Progenitor cell of endocrine pancreas (in vitro differentiated cells): ENCODE data around the gene REG3A. TPM values are rescaled to one million over a fixed set of nuclear protein-coding genes. Genes with fewer than 3 reads are reported as not detected.

Experiments used
- DNase-seq: peaks from one replicate; pipeline ENCODE4 v3.0.0; 2021; ENCODE audit warnings: low spot score; ENCODE audit not compliant: unreplicated experiment
- H3K27ac Mint-ChIP-seq: 2 replicates; pipeline ENCODE4 v1.8.0; 2021; ENCODE audit warnings: mild to moderate bottlenecking, moderate library complexity, mixed read lengths
- H3K27me3 Mint-ChIP-seq: 2 replicates; pipeline ENCODE4 v1.8.0; 2021; ENCODE audit warnings: mixed read lengths
- H3K36me3 Mint-ChIP-seq: 2 replicates; pipeline ENCODE4 v1.8.0; 2022; ENCODE audit warnings: mixed read lengths; ENCODE audit not compliant: insufficient read depth
- H3K4me1 Mint-ChIP-seq: 2 replicates; pipeline ENCODE4 v1.8.0; 2021; ENCODE audit warnings: low read depth, mixed read lengths
- H3K4me3 Mint-ChIP-seq: 2 replicates; pipeline ENCODE4 v1.8.0; 2021; ENCODE audit warnings: low read depth, mild to moderate bottlenecking, moderate library complexity, mixed read lengths
- H3K9me3 Mint-ChIP-seq: 2 replicates; pipeline ENCODE4 v1.8.0; 2021; ENCODE audit warnings: low read depth, mixed read lengths
- CTCF ChIP-seq: fragments of 200-600 bp; sonication (generic); IDR thresholded peaks from one replicate; pipeline ENCODE4 v1.5.0; 2021; ENCODE audit warnings: antibody characterized with exemption, mild to moderate bottlenecking; ENCODE audit not compliant: unreplicated experiment
- total RNA-seq: library from RNA; stranded (reverse); gene quantifications from 2 replicates; pipeline ENCODE4 v1.2.1, GENCODE V29; 2021

REG3A gene
- total RNA-seq, 1 donor from 2014 or later = not detected

GRCh38 chr2:79114797-79115494 is 44.6 kb downstream of the REG3A start:
- Mint-ChIP-seq H3K36me3 (no peaks in the 10 kb centered on the region), H3K4me1 (peaks cover 3% of the 10 kb centered on the region), H3K27me3 (no peaks in the 10 kb centered on the region), H3K4me3 (no peak overlapping the region), H3K27ac (no peak overlapping the region), H3K9me3 (no peaks in the 10 kb centered on the region)
- DNase-seq = no peak
- TF ChIP-seq CTCF = no peak

- Mint-ChIP-seq H3K36me3 (no peaks in the 10 kb centered on the region), H3K9me3 (no peaks in the 10 kb centered on the region)
Measured at GRCh38 chr2:79112269-79112668, 47.3 kb downstream of the REG3A start.

More at GRCh38 chr2:79112269-79112668, 47.3 kb downstream of the REG3A start:
- H3K4me3 Mint-ChIP-seq = no peak overlapping the region
- no peak overlapping the region for H3K27ac Mint-ChIP-seq
- TF ChIP-seq CTCF = no peak
- H3K4me1 Mint-ChIP-seq = peaks cover 3% of the 10 kb centered on the region
- no peaks in the 10 kb centered on the region for H3K27me3 Mint-ChIP-seq
- DNase-seq = no peak

Other genes with a start within 250 kb of the REG3A start
- gene REG3G, start 134.1 kb downstream of the REG3A start, total RNA-seq = not detected in 2 replicates
- not detected in 2 replicates for gene REG1B, start 71.8 kb downstream of the REG3A start, total RNA-seq
- 0.51 TPM in 1 of 2 replicates, not detected in the other for gene REG1A, start 39.3 kb downstream of the REG3A start, total RNA-seq